T1000 (cell line): Measurements from ENCODE around the gene PPFIA3.

Source experiments
- DNase-seq: peaks from one replicate; lab custom pipeline; 2025; ENCODE audit warnings: mixed read lengths; lab: John Stamatoyannopoulos, UW

The PPFIA3 gene

GRCh38 chr19:49119411-49120324 lies at the start of gene PPFIA3:
PPFIA3 (plus strand) TSS chr19:49119544; CDS start chr19:49127874, 8,330 bp downstream.
- DNase-seq = peak; percentile 32

- no peak for DNase-seq
Measured at GRCh38 chr19:49070416-49070815, 48.9 kb upstream of the PPFIA3 start.

- DNase-seq = no peak
Measured at GRCh38 chr19:49071860-49072547, 47.3 kb upstream of the PPFIA3 start.

GRCh38 chr19:49073514-49074378 lies 45.6 kb upstream of the PPFIA3 start:
- DNase-seq = peak; percentile 10

GRCh38 chr19:49074869-49075268 lies 44.5 kb upstream of the PPFIA3 start:
- peak; percentile 13 for DNase-seq

GRCh38 chr19:49080392-49080791 lies 39.0 kb upstream of the PPFIA3 start:
- no peak for DNase-seq

GRCh38 chr19:49081273-49081672 lies 38.1 kb upstream of the PPFIA3 start:
- no peak for DNase-seq

- DNase-seq = no peak
Measured at GRCh38 chr19:49084206-49085019, 34.9 kb upstream of the PPFIA3 start.

GRCh38 chr19:49085020-49085867 lies 34.1 kb upstream of the PPFIA3 start, which contains the start of gene SNRNP70:
SNRNP70 (plus strand) TSS chr19:49085451; CDS start chr19:49086415, 964 bp downstream.
- DNase-seq = peak; percentile 99

- no peak for DNase-seq
Measured at GRCh38 chr19:49085868-49086232, 33.5 kb upstream of the PPFIA3 start.

GRCh38 chr19:49086296-49086695 lies 33.0 kb upstream of the PPFIA3 start:
- no peak for DNase-seq

- no peak for DNase-seq
Measured at GRCh38 chr19:49091391-49092038, 27.8 kb upstream of the PPFIA3 start.

- no peak for DNase-seq
Measured at GRCh38 chr19:49092686-49093085, 26.7 kb upstream of the PPFIA3 start.

GRCh38 chr19:49094505-49095482 lies 24.6 kb upstream of the PPFIA3 start:
- no peak for DNase-seq

GRCh38 chr19:49097453-49098288 lies 21.7 kb upstream of the PPFIA3 start:
- peak; percentile 49 for DNase-seq

GRCh38 chr19:49098795-49099194 lies 20.5 kb upstream of the PPFIA3 start:
- no peak for DNase-seq

- no peak for DNase-seq
Measured at GRCh38 chr19:49101160-49101559, 18.2 kb upstream of the PPFIA3 start.

GRCh38 chr19:49102303-49102702 lies 17.0 kb upstream of the PPFIA3 start:
- no peak for DNase-seq
